Fibroblast of lung (primary cell): ENCODE measurements around the gene CYP24A1.

Experiments used
- CTCF ChIP-seq, 2 donors: IDR thresholded peaks in 1 of 2; conservative IDR thresholded peaks in 1 of 2; 1 replicate in 1 of 2; 2 replicates in 1 of 2; pipeline ENCODE4 v1.5.1; 2011 to 2012; ENCODE audit warnings: low read length in 2 of 2, control low read depth in 1 of 2, inconsistent platforms in 1 of 2, low read depth in 1 of 2, mild to moderate bottlenecking in 1 of 2
- EZH2 ChIP-seq: IDR thresholded peaks from 2 replicates; pipeline ENCODE4 v1.5.1; 2012; ENCODE audit warnings: low read length, control low read depth, mild to moderate bottlenecking; ENCODE audit errors: missing control alignments

DNA sequence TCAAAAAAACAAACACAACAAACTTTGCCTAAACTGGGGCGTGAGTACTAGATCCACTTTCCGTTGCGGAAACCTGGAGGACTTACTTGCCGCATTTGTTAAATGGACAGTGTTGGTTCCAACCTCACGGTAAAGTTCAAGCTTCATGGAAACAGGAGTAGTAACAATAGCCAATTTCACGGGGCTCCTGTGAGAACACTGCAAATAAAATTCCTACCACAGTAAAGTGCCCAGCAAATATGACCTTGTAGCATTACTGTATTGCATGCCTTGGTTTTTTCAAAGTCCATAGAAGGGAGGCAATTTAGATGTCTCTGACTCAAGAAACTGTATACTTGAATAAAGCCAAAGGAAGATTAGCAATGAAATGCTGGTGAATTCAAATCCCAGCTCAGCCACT is 3.6 kb upstream of the CYP24A1 start:
- TF ChIP-seq EZH2 (no peak), CTCF (conservative IDR thresholded peaks at IDR 0.05 in 1 of 2, IDR thresholded peaks at IDR 0.05 in 1 of 2; ENCODE audit: low read depth in 1 of 2, low read length in 2 of 2) (no peak)
